HG03342 (cell line): ENCODE measurements around the gene HNRNPU.

Experiments
- ATAC-seq: cut with Tn5 transposase; IDR thresholded peaks from one replicate; pipeline ENCODE4 v1.9.1; 2021; ENCODE audit warnings: mild to moderate bottlenecking, moderate library complexity; ENCODE audit not compliant: unreplicated experiment

HNRNPU gene

DNA sequence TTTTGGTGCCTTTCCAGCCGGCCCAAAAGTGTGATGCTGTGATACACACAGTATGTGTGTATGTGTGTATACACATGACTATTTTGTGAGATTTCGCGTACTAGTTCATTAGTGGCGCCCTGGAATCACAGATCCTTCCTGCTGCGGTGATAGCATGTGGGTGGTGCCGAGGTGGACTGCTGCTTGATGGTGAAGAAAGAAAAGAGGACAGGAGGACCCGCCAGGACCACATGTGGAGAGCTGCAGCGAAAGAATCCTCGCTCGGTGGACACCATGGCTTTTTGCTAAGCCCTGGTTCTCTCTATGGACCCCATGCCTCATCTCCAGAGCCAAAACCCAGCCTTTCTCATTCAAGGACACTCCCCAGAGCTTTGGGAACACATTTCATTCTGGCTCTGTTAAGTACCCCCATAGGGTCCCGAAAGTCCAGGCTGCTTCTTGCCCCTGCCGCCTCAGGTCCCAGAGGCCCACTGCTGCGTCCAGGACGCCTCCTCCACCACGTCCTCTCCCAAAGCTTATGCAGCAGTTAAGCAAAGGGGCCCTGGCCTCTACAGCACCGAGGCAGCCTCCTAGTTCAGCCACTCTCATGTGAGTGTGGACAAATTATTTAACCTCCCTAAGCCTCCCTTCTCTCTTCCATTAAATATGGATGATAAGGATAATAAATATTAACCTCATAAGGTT lies 61.6 kb downstream of the HNRNPU start:
- ATAC-seq, result no peak

DNA sequence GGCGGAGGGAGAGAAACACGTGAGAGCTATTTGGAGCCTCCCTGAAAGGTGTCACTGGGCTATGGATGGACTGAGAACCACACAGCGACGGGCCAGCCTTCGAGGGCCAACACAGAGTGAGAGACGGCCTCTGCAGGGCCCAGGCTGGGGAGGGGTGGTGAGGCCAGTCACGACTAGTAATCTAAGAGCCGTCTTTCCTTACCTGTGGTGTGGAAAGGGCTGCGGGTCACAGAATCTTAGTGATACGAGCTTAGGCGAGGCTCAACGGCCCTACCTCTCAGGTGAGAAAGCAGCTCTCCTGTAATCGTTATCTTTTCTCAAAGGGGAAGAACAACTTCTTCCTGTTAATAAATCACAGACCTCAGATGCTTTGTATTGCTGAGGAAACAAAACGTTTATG lies 62.3 kb downstream of the HNRNPU start:
- ATAC-seq, result no peak

DNA sequence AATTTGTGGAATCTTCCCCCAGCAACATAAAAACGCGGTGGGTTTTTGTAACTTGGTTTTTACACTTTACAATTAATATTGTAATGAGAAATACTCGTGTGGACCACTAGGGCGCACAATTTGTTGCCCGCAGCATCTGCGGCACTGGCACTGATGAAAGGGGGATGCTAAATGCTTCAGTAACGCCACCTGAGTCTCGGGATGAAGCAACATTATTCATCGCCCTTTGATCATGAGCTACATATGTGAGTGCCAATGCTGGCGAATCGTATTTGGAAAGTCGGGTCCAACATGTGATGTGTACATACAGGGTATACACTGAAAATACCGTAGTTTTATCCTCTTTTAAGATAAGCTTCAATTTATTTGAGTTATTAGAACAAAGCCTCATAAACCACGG lies 63.1 kb downstream of the HNRNPU start:
- peak; percentile 93 for ATAC-seq

DNA sequence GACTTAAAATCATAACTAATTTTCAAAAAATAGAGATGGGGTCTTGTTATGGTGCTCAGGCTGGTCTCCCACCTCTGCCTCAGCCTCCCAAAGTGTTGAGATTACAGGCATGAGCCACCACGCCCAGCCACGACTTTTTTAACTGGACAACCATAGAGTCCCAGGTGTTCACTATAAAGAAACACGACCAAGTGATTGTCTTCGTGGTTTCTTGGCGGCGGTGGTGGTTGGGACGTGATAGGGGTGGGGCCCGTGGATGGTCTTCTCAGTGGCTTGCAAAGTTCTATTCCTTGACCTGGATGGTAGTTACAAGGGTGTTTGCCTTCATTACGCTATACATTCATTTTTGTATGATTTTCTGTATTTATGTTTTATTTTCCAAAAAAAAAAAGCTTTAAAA lies 63.5 kb downstream of the HNRNPU start:
- ATAC-seq, result no peak
